Measurements from ENCODE around the gene NFE2L2. TPM values are rescaled to one million over a fixed set of nuclear protein-coding genes. Genes with fewer than 3 reads are reported as not detected.
"Not testable (repeated sequence)": the region's sequence is repeated elsewhere in the genome, so short reads cannot be mapped to it uniquely, and the experiment has no call there.

The NFE2L2 gene
- total RNA-seq, 1 donor from 2014 or later = 83.3 TPM

- H3K4me3 ChIP-seq (ENCODE audit: insufficient read depth, low read depth, low read length) = no peak overlapping the region
- TF ChIP-seq EZH2 (IDR thresholded peaks at IDR 0.05; ENCODE audit: insufficient read depth, low read length) (no peak), CTCF (IDR thresholded peaks at IDR 0.05; ENCODE audit: insufficient read depth, low read depth, low read length) (no peak)
- Mint-ChIP-seq H3K4me3 (ENCODE audit: unreplicated experiment) (no peak overlapping the region), H3K27me3 (ENCODE audit: low read depth, unreplicated experiment) (no peaks in the 10 kb centered on the region), H3K9me3 (ENCODE audit: unreplicated experiment) (no peaks in the 10 kb centered on the region), H3K4me1 (ENCODE audit: low read depth, unreplicated experiment) (peaks cover 10% of the 10 kb centered on the region), H3K27ac (ENCODE audit: unreplicated experiment) (no peak overlapping the region), H3K36me3 (ENCODE audit: low read depth, unreplicated experiment) (no peaks in the 10 kb centered on the region)
- no peaks in the 10 kb centered on the region for H3K9me3 ChIP-seq (ENCODE audit: insufficient read depth, low read depth, low read length)
- no peaks in the 10 kb centered on the region for H3K36me3 ChIP-seq (ENCODE audit: insufficient read depth, low read length)
- no peaks in the 10 kb centered on the region for H3K27me3 ChIP-seq (ENCODE audit: insufficient read depth, low read length)
- H3K4me1 ChIP-seq (ENCODE audit: insufficient read depth, low read length) = no peaks in the 10 kb centered on the region
- H3K79me2 ChIP-seq (ENCODE audit: insufficient read depth, low read length) = no peaks in the 10 kb centered on the region
- H3K4me2 ChIP-seq (ENCODE audit: low read length) = no peak overlapping the region
- DNase-seq (ENCODE audit: low read depth) = no peak
- FAIRE-seq = no peak
- no peaks in the 10 kb centered on the region for H4K20me1 ChIP-seq (ENCODE audit: insufficient read depth, low read length)
- H2AFZ ChIP-seq (ENCODE audit: low read depth, low read length) = no peak overlapping the region
- H3K27ac ChIP-seq (ENCODE audit: low read depth, low read length) = no peak overlapping the region
- no peak overlapping the region for H3K9ac ChIP-seq (ENCODE audit: low read length)
Measured at GRCh38 chr2:177313162-177313781, 48.7 kb upstream of the NFE2L2 start.

- DNase-seq (ENCODE audit: low read depth) (no peak), FAIRE-seq (no peak)
- H3K4me3 Mint-ChIP-seq (ENCODE audit: unreplicated experiment) = no peak overlapping the region
- H3K4me2 ChIP-seq (ENCODE audit: low read length) = no peak overlapping the region
- H3K27ac Mint-ChIP-seq (ENCODE audit: unreplicated experiment) = no peak overlapping the region
- H3K36me3 ChIP-seq (ENCODE audit: insufficient read depth, low read length) = no peaks in the 10 kb centered on the region
- no peak overlapping the region for H3K9ac ChIP-seq (ENCODE audit: low read length)
- H3K36me3 Mint-ChIP-seq (ENCODE audit: low read depth, unreplicated experiment) = no peaks in the 10 kb centered on the region
- H3K4me1 Mint-ChIP-seq (ENCODE audit: low read depth, unreplicated experiment) = peaks cover 10% of the 10 kb centered on the region
- H3K27ac ChIP-seq (ENCODE audit: low read depth, low read length) = no peak overlapping the region
- H3K27me3 Mint-ChIP-seq (ENCODE audit: low read depth, unreplicated experiment) = no peaks in the 10 kb centered on the region
- H3K9me3 ChIP-seq (ENCODE audit: insufficient read depth, low read depth, low read length) = no peaks in the 10 kb centered on the region
- no peaks in the 10 kb centered on the region for H3K4me1 ChIP-seq (ENCODE audit: insufficient read depth, low read length)
- TF ChIP-seq EZH2 (IDR thresholded peaks at IDR 0.05; ENCODE audit: insufficient read depth, low read length) = no peak
- TF ChIP-seq CTCF (IDR thresholded peaks at IDR 0.05; ENCODE audit: insufficient read depth, low read depth, low read length) = no peak
- no peaks in the 10 kb centered on the region for H3K27me3 ChIP-seq (ENCODE audit: insufficient read depth, low read length)
- no peaks in the 10 kb centered on the region for H3K79me2 ChIP-seq (ENCODE audit: insufficient read depth, low read length)
- H3K9me3 Mint-ChIP-seq (ENCODE audit: unreplicated experiment) = no peaks in the 10 kb centered on the region
- no peaks in the 10 kb centered on the region for H4K20me1 ChIP-seq (ENCODE audit: insufficient read depth, low read length)
- no peak overlapping the region for H3K4me3 ChIP-seq (ENCODE audit: insufficient read depth, low read depth, low read length)
- H2AFZ ChIP-seq (ENCODE audit: low read depth, low read length) = no peak overlapping the region
Measured at GRCh38 chr2:177312562-177312961, 48.0 kb upstream of the NFE2L2 start.

GRCh38 chr2:177309672-177310309 is 45.3 kb upstream of the NFE2L2 start:
- H3K79me2 ChIP-seq (ENCODE audit: insufficient read depth, low read length); H3K36me3 Mint-ChIP-seq (ENCODE audit: low read depth, unreplicated experiment); H2AFZ ChIP-seq (ENCODE audit: low read depth, low read length); H3K4me1 Mint-ChIP-seq (ENCODE audit: low read depth, unreplicated experiment); H3K9me3 Mint-ChIP-seq (ENCODE audit: unreplicated experiment); H3K27ac ChIP-seq (ENCODE audit: low read depth, low read length); DNase-seq (ENCODE audit: low read depth); H3K36me3 ChIP-seq (ENCODE audit: insufficient read depth, low read length); H3K27me3 ChIP-seq (ENCODE audit: insufficient read depth, low read length); FAIRE-seq; H3K4me3 ChIP-seq (ENCODE audit: insufficient read depth, low read depth, low read length); H3K9me3 ChIP-seq (ENCODE audit: insufficient read depth, low read depth, low read length); H3K4me2 ChIP-seq (ENCODE audit: low read length); H3K9ac ChIP-seq (ENCODE audit: low read length); H3K27ac Mint-ChIP-seq (ENCODE audit: unreplicated experiment); H3K4me1 ChIP-seq (ENCODE audit: insufficient read depth, low read length); H3K4me3 Mint-ChIP-seq (ENCODE audit: unreplicated experiment); H4K20me1 ChIP-seq (ENCODE audit: insufficient read depth, low read length); H3K27me3 Mint-ChIP-seq (ENCODE audit: low read depth, unreplicated experiment): not testable (repeated sequence)

Data from astrocyte (in vitro differentiated cells and primary cell).